MM.1S (cell line): ENCODE measurements around the gene SSBP2.

ENCODE experiments used
- EZH2 ChIP-seq: fragments of 300-600 bp; sonication (generic); optimal IDR thresholded peaks from 2 replicates; pipeline ENCODE3; 2017; ENCODE audit warnings: low read depth, mild to moderate bottlenecking, antibody characterized with exemption, low read length, mixed read lengths
- EZH2phosphoT487 ChIP-seq: fragments of 300-600 bp; sonication (generic); IDR thresholded peaks from 2 replicates; pipeline ENCODE4 v1.6.1; 2018; ENCODE audit warnings: antibody characterized with exemption, low read length

DNA sequence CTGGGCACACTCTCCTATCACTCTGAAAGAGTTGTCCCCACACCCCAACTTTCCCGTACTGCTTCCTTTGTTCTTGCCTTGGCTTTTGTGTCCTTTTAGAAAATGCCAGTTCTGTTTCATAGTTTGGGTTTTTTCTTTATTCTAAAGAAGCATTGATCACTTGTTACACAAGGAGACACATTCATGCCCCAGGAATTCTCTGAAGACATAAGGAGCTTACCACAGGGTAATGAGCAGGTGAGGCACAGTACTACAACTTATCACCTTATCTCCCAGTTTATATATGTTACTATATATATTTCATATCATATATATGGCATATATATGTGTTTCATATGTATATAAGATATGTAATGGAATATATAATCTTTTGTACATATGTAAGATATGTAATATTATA is 6.5 kb upstream of the SSBP2 start:
- no peak for TF ChIP-seq EZH2phosphoT487
- TF ChIP-seq EZH2 = no peak
